ENCODE results near the gene INSRR. TPM values are rescaled to one million over a fixed set of nuclear protein-coding genes. Genes with fewer than 3 reads are reported as not detected.

Gene INSRR
- total RNA-seq, 1 donor from 2014 or later: 0.45 TPM

- Mint-ChIP-seq H3K4me1 (no peaks in the 10 kb centered on the region), H3K4me3 (no peak overlapping the region), H3K27ac (no peak overlapping the region), H3K9me3 (no peaks in the 10 kb centered on the region), H3K36me3 (peaks cover 26% of the 10 kb centered on the region), H3K27me3 (ENCODE audit: low read depth) (no peaks in the 10 kb centered on the region)
- no peak for TF ChIP-seq CTCF (IDR thresholded peaks at IDR 0.05; ENCODE audit: unreplicated experiment)
- no peak for DNase-seq (ENCODE audit: low spot score in 2 of 2, unreplicated experiment in 2 of 2)
Measured at GRCh38 chr1:156794506-156795373, 64.2 kb downstream of the INSRR start.

Other genes starting within 250 kb of the INSRR start
- 0.76 to 1.2 TPM (median 1.2 TPM) in 3 replicates for gene HAPLN2, start 239.7 kb downstream of the INSRR start, total RNA-seq
- gene BCAN, start 217.0 kb downstream of the INSRR start, total RNA-seq: 0.54 to 0.85 TPM (median 0.78 TPM) in 3 replicates
- 53.8 to 56.9 TPM (median 56.8 TPM) in 3 replicates for gene NES, start 181.7 kb downstream of the INSRR start, total RNA-seq
- gene CRABP2, start 153.5 kb downstream of the INSRR start, total RNA-seq: 676 to 704 TPM (median 686 TPM) in 3 replicates
- gene METTL25B, start 130.6 kb downstream of the INSRR start, total RNA-seq: 36.9 to 39.2 TPM (median 39.0 TPM) in 3 replicates
- 37.3 to 41.9 TPM (median 39.3 TPM) in 3 replicates for gene ISG20L2, start 130.4 kb downstream of the INSRR start, total RNA-seq
- 35.5 to 40.5 TPM (median 38.4 TPM) in 3 replicates for gene MRPL24, start 118.0 kb downstream of the INSRR start, total RNA-seq
- 176 to 183 TPM (median 182 TPM) in 3 replicates for gene HDGF, start 107.4 kb downstream of the INSRR start, total RNA-seq
- 78.4 to 93.9 TPM (median 93.7 TPM) in 3 replicates for gene PRCC, start 91.6 kb downstream of the INSRR start, total RNA-seq
- gene SH2D2A, start 42.3 kb downstream of the INSRR start, total RNA-seq: 0.58 to 2.1 TPM (median 0.89 TPM) in 3 replicates
- 1.2 to 1.3 TPM (median 1.3 TPM) in 3 replicates for gene NTRK1, start 1.7 kb upstream of the INSRR start, total RNA-seq
- 13.8 to 16.1 TPM (median 15.7 TPM) in 3 replicates for gene PEAR1, start 34.6 kb upstream of the INSRR start, total RNA-seq
- 0.11 to 0.34 TPM (median 0.13 TPM) in 3 replicates for gene LRRC71, start 61.5 kb upstream of the INSRR start, total RNA-seq
- 48.2 to 52.5 TPM (median 52.3 TPM) in 3 replicates for gene ARHGEF11, start 186.6 kb upstream of the INSRR start, total RNA-seq
- not detected in 3 replicates for gene ETV3L, start 240.7 kb upstream of the INSRR start, total RNA-seq

Data from mesothelial cell of epicardium (in vitro differentiated cells).